ENCODE results near the gene CRTC2.
A peak's percentile ranks its signal among the peaks of the same experiment; 100 is the strongest.
"Not testable (repeated sequence)": the region's sequence is repeated elsewhere in the genome, so short reads cannot be mapped to it uniquely, and the experiment has no call there.

Gene CRTC2

GRCh38 chr1:153921803-153922075, 36.7 kb downstream of the CRTC2 start:
- DNase-seq (ENCODE audit: low read depth in 2 of 2), result peak in 1 of 2 donors; percentile 12
- H3K4me3 ChIP-seq (replicated peaks in 1 of 2; ENCODE audit: low read depth in 2 of 2, low read length in 2 of 2), result peak overlapping the region; percentile 94 to 96
- TF ChIP-seq CTCF (IDR thresholded peaks at IDR 0.05; ENCODE audit: low read depth, low read length), result no peak

GRCh38 chr1:153921080-153921802, 37.2 kb downstream of the CRTC2 start:
- peak overlapping the region; percentile 94 to 96 for H3K4me3 ChIP-seq (replicated peaks in 1 of 2; ENCODE audit: low read depth in 2 of 2, low read length in 2 of 2)
- TF ChIP-seq CTCF (IDR thresholded peaks at IDR 0.05; ENCODE audit: low read depth, low read length), result no peak
- no peak for DNase-seq (ENCODE audit: low read depth in 2 of 2)

GRCh38 chr1:153919876-153920852, 38.2 kb downstream of the CRTC2 start:
- TF ChIP-seq CTCF (IDR thresholded peaks at IDR 0.05; ENCODE audit: low read depth, low read length), result peak; percentile 38
- H3K4me3 ChIP-seq (replicated peaks in 1 of 2; ENCODE audit: low read depth in 2 of 2, low read length in 2 of 2), result peak overlapping the region in 1 of 2 donors; percentile 5
- DNase-seq (ENCODE audit: low read depth in 2 of 2), result peak; percentile 41 to 44

GRCh38 chr1:153916297-153916696, 42.1 kb downstream of the CRTC2 start:
- no peak for TF ChIP-seq CTCF (IDR thresholded peaks at IDR 0.05; ENCODE audit: low read depth, low read length)
- H3K4me3 ChIP-seq (replicated peaks in 1 of 2; ENCODE audit: low read depth in 2 of 2, low read length in 2 of 2), result no peak overlapping the region
- DNase-seq (ENCODE audit: low read depth in 2 of 2), result no peak

GRCh38 chr1:153912349-153912748, 46.1 kb downstream of the CRTC2 start:
- TF ChIP-seq CTCF (IDR thresholded peaks at IDR 0.05; ENCODE audit: low read depth, low read length), result no peak

GRCh38 chr1:153910560-153910959, 47.9 kb downstream of the CRTC2 start:
- not testable (repeated sequence) for DNase-seq (ENCODE audit: low read depth in 2 of 2); H3K4me3 ChIP-seq (replicated peaks in 1 of 2; ENCODE audit: low read depth in 2 of 2, low read length in 2 of 2)

More at GRCh38 chr1:153912349-153912748, 46.1 kb downstream of the CRTC2 start:
- no peak for DNase-seq (ENCODE audit: low read depth in 2 of 2)
- H3K4me3 ChIP-seq (replicated peaks in 1 of 2; ENCODE audit: low read depth in 2 of 2, low read length in 2 of 2), result no peak overlapping the region

GRCh38 chr1:153908071-153908470, 50.3 kb downstream of the CRTC2 start:
- DNase-seq (ENCODE audit: low read depth in 2 of 2), result no peak
- TF ChIP-seq CTCF (IDR thresholded peaks at IDR 0.05; ENCODE audit: low read depth, low read length), result no peak
- H3K4me3 ChIP-seq (replicated peaks in 1 of 2; ENCODE audit: low read depth in 2 of 2, low read length in 2 of 2), result no peak overlapping the region
